GM18909 (cell line): ENCODE data around the gene CLIC3.

Source experiments
- ATAC-seq: cut with Tn5 transposase; IDR thresholded peaks from one replicate; pipeline ENCODE4 v1.9.1; 2021; ENCODE audit warnings: mild to moderate bottlenecking; ENCODE audit not compliant: unreplicated experiment, poor library complexity

Gene CLIC3

GRCh38 chr9:137018761-137019559 is 22.6 kb upstream of the CLIC3 start:
- ATAC-seq, result no peak

GRCh38 chr9:137017791-137018497 is 21.6 kb upstream of the CLIC3 start:
- no peak for ATAC-seq

GRCh38 chr9:137017071-137017470 is 20.7 kb upstream of the CLIC3 start:
- no peak for ATAC-seq

GRCh38 chr9:137016436-137016835 is 20.1 kb upstream of the CLIC3 start:
- ATAC-seq, result no peak

GRCh38 chr9:137015976-137016375 is 19.6 kb upstream of the CLIC3 start:
- ATAC-seq, result no peak

- no peak for ATAC-seq
Measured at GRCh38 chr9:137015540-137015930, 19.2 kb upstream of the CLIC3 start.

GRCh38 chr9:137014776-137015539 is 18.6 kb upstream of the CLIC3 start:
- no peak for ATAC-seq

- ATAC-seq, result no peak
Measured at GRCh38 chr9:137014166-137014565, 17.8 kb upstream of the CLIC3 start.

- no peak for ATAC-seq
Measured at GRCh38 chr9:137013571-137013940, 17.2 kb upstream of the CLIC3 start.

- no peak for ATAC-seq
Measured at GRCh38 chr9:137012694-137013570, 16.6 kb upstream of the CLIC3 start.

GRCh38 chr9:137011907-137012675 is 15.7 kb upstream of the CLIC3 start:
- ATAC-seq, result no peak

- ATAC-seq, result no peak
Measured at GRCh38 chr9:137011156-137011555, 14.8 kb upstream of the CLIC3 start.

- ATAC-seq, result no peak
Measured at GRCh38 chr9:137009938-137010732, 13.8 kb upstream of the CLIC3 start.

- ATAC-seq, result no peak
Measured at GRCh38 chr9:137009217-137009616, 12.8 kb upstream of the CLIC3 start.

GRCh38 chr9:137008312-137008711 is 11.9 kb upstream of the CLIC3 start:
- no peak for ATAC-seq

- no peak for ATAC-seq
Measured at GRCh38 chr9:137007816-137008270, 11.5 kb upstream of the CLIC3 start.

- ATAC-seq, result no peak
Measured at GRCh38 chr9:137007108-137007815, 10.9 kb upstream of the CLIC3 start.
